ENCODE data around the gene OCIAD1. TPM values are rescaled to one million over a fixed set of nuclear protein-coding genes. Genes with fewer than 3 reads are reported as not detected.
"Not testable (repeated sequence)": the region's sequence is repeated elsewhere in the genome, so short reads cannot be mapped to it uniquely, and the experiment has no call there.

Gene OCIAD1
- total and polyA plus RNA-seq, 2 of the 13 experiments (the other 11 are each of a cell fraction or from before 2014, with no cell fraction given), result 67.3 to 74.9 TPM

DNA sequence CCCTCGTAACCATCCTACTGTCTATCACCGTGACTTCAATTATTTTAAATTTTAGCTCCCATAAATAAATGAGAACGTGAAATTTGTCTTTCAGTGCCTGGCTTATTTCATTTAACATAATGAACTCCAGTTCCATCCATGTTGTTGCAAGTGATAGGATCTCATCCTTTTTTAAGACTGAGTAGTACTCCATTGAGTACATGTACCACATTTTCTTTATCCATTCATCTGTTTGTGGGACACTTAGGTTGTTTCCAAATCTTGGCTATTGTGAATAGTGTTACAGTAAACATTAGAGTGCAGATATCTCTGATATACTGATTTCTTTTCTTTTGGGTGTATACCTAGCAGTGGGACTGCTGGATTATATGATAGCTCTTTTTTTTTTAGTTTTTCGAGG lies 32.8 kb downstream of the OCIAD1 start:
- Histone ChIP-seq H3K4me1 (ENCODE audit: insufficient read depth, low read length) (no peaks in the 10 kb centered on the region), H3K9me3 (ENCODE audit: low read length) (no peaks in the 10 kb centered on the region), H3K36me3 (replicated peaks in 1 of 2; ENCODE audit: control insufficient read depth in 1 of 2, insufficient read depth in 2 of 2, low read length in 2 of 2) (no peaks in the 10 kb centered on the region), H4K20me1 (ENCODE audit: insufficient read depth, low read length) (no peaks in the 10 kb centered on the region), H3K9ac (ENCODE audit: insufficient read depth, low read depth, low read length) (no peak overlapping the region), H3K4me2 (ENCODE audit: low read depth, low read length) (no peak overlapping the region), H3K4me3 (replicated peaks in 1 of 3; ENCODE audit: insufficient read depth in 1 of 3, low read depth in 2 of 3, low read length in 3 of 3) (no peak overlapping the region), H3K27me3 (ENCODE audit: control insufficient read depth in 1 of 2, insufficient read depth in 2 of 2, low read length in 2 of 2) (no peaks in the 10 kb centered on the region), H3K79me2 (ENCODE audit: insufficient read depth, low read length) (no peaks in the 10 kb centered on the region), H3K27ac (ENCODE audit: extremely low read length, insufficient read depth, low read length) (no peak overlapping the region), H2AFZ (ENCODE audit: low read length) (no peak overlapping the region)
- POLR2A ChIA-PET, result no interaction called here
- DNase-seq (ENCODE audit: low spot score) (no peak), FAIRE-seq (no peak), ATAC-seq (no peak)
- intact Hi-C loops (cut with micrococcal nuclease; ENCODE audit: unreplicated experiment) (no loop called here), in situ Hi-C loops (cut with HindIII; ENCODE audit: extremely low pct_ligation_motif_present, low pct_unique_long_range_greater_than_20kb) (no loop called here)
- no TSS peak for BruUV-seq (replicated peaks)
- TF ChIP-seq ZHX1 (CRISPR knock-in tag; IDR thresholded peaks at IDR 0.05; ENCODE audit: low read depth) (no peak), ZNF333 (CRISPR knock-in tag; IDR thresholded peaks at IDR 0.05; ENCODE audit: borderline replicate concordance) (no peak), TRAFD1 (CRISPR knock-in tag; IDR thresholded peaks at IDR 0.05; ENCODE audit: borderline replicate concordance) (no peak), ZBTB42 (CRISPR knock-in tag; IDR thresholded peaks at IDR 0.05) (no peak), AHR (CRISPR knock-in tag; IDR thresholded peaks at IDR 0.05) (no peak), ZNF766 (CRISPR knock-in tag; IDR thresholded peaks at IDR 0.05; ENCODE audit: borderline replicate concordance) (no peak), REXO4 (CRISPR knock-in tag; IDR thresholded peaks at IDR 0.05; ENCODE audit: borderline replicate concordance) (no peak), RAD51 (IDR thresholded peaks at IDR 0.05; ENCODE audit: borderline replicate concordance) (no peak), JARID2 (CRISPR knock-in tag; IDR thresholded peaks at IDR 0.05; ENCODE audit: insufficient replicate concordance) (no peak), ETV5 (CRISPR knock-in tag; IDR thresholded peaks at IDR 0.05; ENCODE audit: borderline replicate concordance) (no peak), ZC3H4 (CRISPR knock-in tag; IDR thresholded peaks at IDR 0.05; ENCODE audit: borderline replicate concordance) (no peak), ELF1 (CRISPR knock-in tag; IDR thresholded peaks at IDR 0.05) (no peak), ZNF121 (CRISPR knock-in tag; IDR thresholded peaks at IDR 0.05) (no peak), ZFYVE20 (CRISPR knock-in tag; IDR thresholded peaks at IDR 0.05; ENCODE audit: borderline replicate concordance, low read depth) (no peak), ARNTL (CRISPR knock-in tag; IDR thresholded peaks at IDR 0.05) (no peak), HOXD1 (CRISPR knock-in tag; IDR thresholded peaks at IDR 0.05) (no peak)
- CTCF ChIA-PET (ENCODE audit: low intra/inter-chr PET ratio, low total read pairs), result no interaction called here
- 52% methylated on average over 4 of the region's 4 CpGs for WGBS (ENCODE audit: low lambda C conversion rate)

- H3K27me3 ChIP-seq (ENCODE audit: control insufficient read depth in 1 of 2, insufficient read depth in 2 of 2, low read length in 2 of 2); H2AFZ ChIP-seq (ENCODE audit: low read length); FAIRE-seq; CTCF ChIA-PET (ENCODE audit: low intra/inter-chr PET ratio, low total read pairs); H3K36me3 ChIP-seq (replicated peaks in 1 of 2; ENCODE audit: control insufficient read depth in 1 of 2, insufficient read depth in 2 of 2, low read length in 2 of 2); intact Hi-C loops (cut with micrococcal nuclease; ENCODE audit: unreplicated experiment); H3K4me2 ChIP-seq (ENCODE audit: low read depth, low read length); POLR2A ChIA-PET; H3K9ac ChIP-seq (ENCODE audit: insufficient read depth, low read depth, low read length); BruUV-seq (replicated peaks); H3K9me3 ChIP-seq (ENCODE audit: low read length); in situ Hi-C loops (cut with HindIII; ENCODE audit: extremely low pct_ligation_motif_present, low pct_unique_long_range_greater_than_20kb); H3K4me1 ChIP-seq (ENCODE audit: insufficient read depth, low read length); DNase-seq (ENCODE audit: low spot score); H3K27ac ChIP-seq (ENCODE audit: extremely low read length, insufficient read depth, low read length); H3K79me2 ChIP-seq (ENCODE audit: insufficient read depth, low read length); H3K4me3 ChIP-seq (replicated peaks in 1 of 3; ENCODE audit: insufficient read depth in 1 of 3, low read depth in 2 of 3, low read length in 3 of 3); H4K20me1 ChIP-seq (ENCODE audit: insufficient read depth, low read length); ATAC-seq: not testable (repeated sequence)
- 95% methylated on average over 4 of the region's 4 CpGs for WGBS (ENCODE audit: low lambda C conversion rate)
Measured at GRCh38 chr4:48864696-48865095, 33.8 kb downstream of the OCIAD1 start.
